CD4-positive, alpha-beta T cell treated with Interleukin-12 subunit alpha and Interleukin-12 subunit beta, for 1 hour (primary cell): ENCODE data around the gene C9orf57.
"Not testable (repeated sequence)": the region's sequence is repeated elsewhere in the genome, so short reads cannot be mapped to it uniquely, and the experiment has no call there.

Experiments used
- DNase-seq: peaks from one replicate; pipeline ENCODE4 v3.0.0-alpha.2; 2020

C9orf57 gene

DNA sequence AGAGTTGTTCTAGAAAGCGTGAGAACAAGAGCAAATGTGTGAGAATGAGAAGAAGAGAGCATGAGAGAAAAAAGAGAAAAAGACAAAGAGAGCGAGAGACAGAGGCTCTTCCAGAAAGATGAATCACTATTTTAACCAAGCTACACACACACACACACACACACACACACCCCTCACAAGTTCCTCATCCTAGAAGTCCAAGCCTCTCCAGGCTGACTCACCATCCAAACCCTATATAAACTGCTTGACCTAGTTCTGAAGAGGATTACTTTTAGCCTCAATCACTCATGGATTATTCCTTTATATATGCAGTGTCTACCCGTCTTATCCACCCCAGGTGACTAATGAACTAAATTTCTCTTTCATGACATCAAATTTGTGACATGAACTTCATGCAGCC lies 37.6 kb downstream of the C9orf57 start:
- no peak for DNase-seq

DNA sequence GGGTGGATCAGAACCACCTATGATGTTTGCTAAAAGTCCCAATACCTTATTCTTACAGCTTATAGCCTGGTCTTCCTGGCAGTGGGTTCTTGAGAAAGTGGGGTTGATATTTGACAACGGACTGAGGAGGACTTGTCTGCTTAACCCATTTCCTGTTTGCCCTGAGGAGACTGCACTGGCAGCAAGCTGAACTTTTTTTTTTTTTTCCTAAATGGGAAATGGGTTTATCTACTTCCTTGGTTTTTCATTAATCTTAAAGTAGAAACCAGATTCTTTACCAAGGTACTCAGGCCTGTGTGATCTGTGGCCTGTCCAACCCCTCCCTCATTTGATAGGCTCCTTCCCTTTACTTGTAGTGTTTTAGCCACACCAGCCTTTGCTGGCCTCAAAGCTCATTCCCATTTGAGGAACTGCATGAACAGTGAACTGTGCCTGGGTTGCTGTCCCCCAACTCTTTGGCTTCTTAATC lies 47.1 kb downstream of the C9orf57 start:
- no peak for DNase-seq

DNA sequence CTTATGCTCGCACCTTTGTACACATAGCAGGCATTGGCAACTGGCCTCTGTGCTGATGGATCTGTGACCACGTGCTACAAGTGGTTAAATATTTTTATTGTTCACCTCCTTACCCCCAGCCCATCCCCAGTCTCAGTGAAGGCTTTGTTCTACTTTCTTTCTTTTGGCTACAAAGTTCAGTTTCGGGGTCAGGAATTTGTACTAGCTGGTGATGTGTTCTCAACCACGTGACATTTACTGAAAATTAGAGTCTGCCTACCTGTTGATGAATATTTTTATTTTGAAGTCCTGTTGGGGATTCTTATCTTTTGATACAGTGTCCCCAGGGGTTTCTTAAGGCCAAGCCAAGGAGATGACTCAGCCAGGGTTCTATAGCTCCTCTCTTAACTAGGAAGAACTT lies 47.8 kb downstream of the C9orf57 start:
- no peak for DNase-seq

DNA sequence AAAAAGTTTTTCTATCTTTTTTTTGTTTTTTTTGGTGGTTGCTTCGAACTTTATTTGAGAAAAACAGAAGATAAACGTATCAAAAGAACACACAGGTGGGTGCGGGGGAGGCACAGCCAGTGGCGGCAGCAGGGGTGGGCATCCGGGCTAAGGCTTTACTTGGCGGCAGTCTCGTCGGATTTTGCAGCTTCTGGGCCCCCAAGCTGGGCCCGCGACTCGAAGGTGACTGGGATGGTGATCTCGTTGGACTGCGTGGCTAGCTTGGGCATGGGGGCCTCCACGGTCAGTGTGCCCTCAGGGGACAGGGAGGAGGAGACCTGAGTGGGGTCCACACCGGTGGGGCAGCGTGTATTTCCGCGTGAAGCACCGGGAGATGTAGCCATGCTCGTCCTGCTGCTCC lies 52.7 kb downstream of the C9orf57 start:
- DNase-seq: not testable (repeated sequence)

DNA sequence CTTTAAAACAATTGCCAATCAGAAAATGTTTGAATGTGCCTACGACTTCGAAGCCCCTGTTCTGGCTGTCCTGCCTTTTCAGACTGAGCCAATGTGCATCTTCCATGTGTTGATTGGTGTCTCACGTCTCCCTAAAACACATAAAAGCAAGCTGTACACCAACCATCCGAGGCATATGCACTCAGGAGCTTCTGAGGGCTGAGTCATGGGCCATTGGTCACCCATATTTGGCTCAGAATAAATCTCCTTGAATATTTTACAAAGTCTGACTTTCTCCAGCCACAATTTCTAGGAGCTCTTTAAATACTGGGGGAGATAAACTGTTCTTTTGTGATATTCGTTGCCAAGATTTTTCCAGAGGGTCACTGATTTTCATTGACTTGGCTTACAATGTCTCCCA lies 53.9 kb downstream of the C9orf57 start:
- DNase-seq: no peak

DNA sequence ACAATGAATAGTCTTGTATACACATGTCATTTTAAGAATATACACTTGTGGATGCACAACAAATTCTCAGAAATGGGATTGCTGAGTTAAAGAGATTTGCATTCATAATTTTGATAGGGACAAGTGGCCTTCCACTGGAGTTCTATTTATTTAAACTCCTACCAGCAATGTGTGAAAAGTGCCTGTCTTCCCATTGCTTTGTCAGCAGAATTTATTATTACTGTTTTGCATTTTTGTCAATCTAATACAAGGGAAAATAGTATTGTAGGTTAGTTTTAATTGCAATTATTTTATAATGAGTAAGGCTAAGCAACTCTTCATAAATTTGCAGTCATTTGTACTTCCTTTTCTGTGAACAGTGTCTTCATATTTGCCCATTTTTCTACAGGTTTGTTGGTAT lies 55.0 kb downstream of the C9orf57 start:
- DNase-seq: no peak
